Fibroblast of skin of scalp (primary cell): ENCODE measurements around the gene LRCH4.
A peak's percentile ranks its signal among the peaks of the same experiment; 100 is the strongest.

ENCODE experiments used
- DNase-seq: peaks from one replicate; pipeline ENCODE4 v3.0.0-alpha.2; 2013

LRCH4 gene

GRCh38 chr7:100582041-100582579 is 3.8 kb downstream of the LRCH4 start:
- no peak for DNase-seq

GRCh38 chr7:100580466-100581283 is 5.3 kb downstream of the LRCH4 start:
- DNase-seq, result no peak

GRCh38 chr7:100578246-100579183 is 7.4 kb downstream of the LRCH4 start:
- no peak for DNase-seq

GRCh38 chr7:100577507-100577906 is 8.4 kb downstream of the LRCH4 start:
- no peak for DNase-seq

GRCh38 chr7:100577103-100577502 is 8.8 kb downstream of the LRCH4 start:
- DNase-seq, result no peak

GRCh38 chr7:100576384-100576993 is 9.4 kb downstream of the LRCH4 start:
- DNase-seq, result no peak

GRCh38 chr7:100575746-100576383 is 10.1 kb downstream of the LRCH4 start:
- no peak for DNase-seq

- DNase-seq, result no peak
These were observed 10.7 kb downstream of the LRCH4 start for GRCh38 chr7:100575206-100575631.

GRCh38 chr7:100574362-100575205 is 11.3 kb downstream of the LRCH4 start:
- no peak for DNase-seq

GRCh38 chr7:100573691-100574361 is 12.1 kb downstream of the LRCH4 start, which contains the start of gene SAP25:
TSS of gene SAP25 (minus strand) at chr7:100573900. CDS start at chr7:100573742, 158 bp downstream.
- no peak for DNase-seq

- DNase-seq, result no peak
These were observed 12.8 kb downstream of the LRCH4 start for GRCh38 chr7:100572949-100573675.

- DNase-seq, result no peak
These were observed 13.5 kb downstream of the LRCH4 start for GRCh38 chr7:100572281-100572948.

GRCh38 chr7:100571829-100572116 is 14.2 kb downstream of the LRCH4 start:
- no peak for DNase-seq

GRCh38 chr7:100570954-100571828 is 14.7 kb downstream of the LRCH4 start:
- DNase-seq, result peak; percentile 25

- DNase-seq, result peak; percentile 36
These were observed 16.8 kb downstream of the LRCH4 start for GRCh38 chr7:100568896-100569844.

GRCh38 chr7:100568176-100568895 is 17.6 kb downstream of the LRCH4 start:
- DNase-seq, result no peak
